H9 (cell line): ENCODE data around the gene FARS2. TPM values are rescaled to one million over a fixed set of nuclear protein-coding genes. Genes with fewer than 3 reads are reported as not detected.

Source experiments
- DNase-seq: peaks from one replicate; pipeline ENCODE4 v3.0.0-alpha.2; 2017
- H2AFZ ChIP-seq: one replicate; pipeline ENCODE4 v1.6.1; 2013; ENCODE audit warnings: mild to moderate bottlenecking, low read length, control low read depth, moderate library complexity
- H2AK5ac ChIP-seq: 2 replicates; pipeline ENCODE4 v1.6.1; 2013; ENCODE audit warnings: low read length, control low read depth, mixed read lengths; ENCODE audit not compliant: insufficient read length
- H2BK120ac ChIP-seq: one replicate; pipeline ENCODE4 v1.6.1; 2013; ENCODE audit warnings: low read depth, mild to moderate bottlenecking, low read length, control low read depth, inconsistent platforms; ENCODE audit not compliant: poor library complexity, severe bottlenecking
- H2BK12ac ChIP-seq: 2 replicates; pipeline ENCODE4 v1.6.1; 2013; ENCODE audit warnings: low read length, control low read depth, mixed read lengths, low read depth; ENCODE audit not compliant: insufficient read length
- H2BK15ac ChIP-seq: 2 replicates; pipeline ENCODE4 v1.6.1; 2013; ENCODE audit warnings: low read depth, low read length, control low read depth
- H2BK20ac ChIP-seq: one replicate; pipeline ENCODE4 v1.6.1; 2013; ENCODE audit warnings: low read depth, mild to moderate bottlenecking, low read length, control low read depth, inconsistent platforms; ENCODE audit not compliant: poor library complexity, severe bottlenecking
- H2BK5ac ChIP-seq: 2 replicates; pipeline ENCODE4 v1.6.1; 2013; ENCODE audit warnings: low read length, control low read depth, mixed read lengths; ENCODE audit not compliant: insufficient read length
- H3K14ac ChIP-seq: 2 replicates; pipeline ENCODE4 v1.6.1; 2013; ENCODE audit warnings: low read length, control low read depth; ENCODE audit not compliant: insufficient read depth
- H3K18ac ChIP-seq: 2 replicates; pipeline ENCODE4 v1.6.1; 2013; ENCODE audit warnings: low read depth, mild to moderate bottlenecking, mixed read lengths, low read length, control low read depth; ENCODE audit not compliant: insufficient read length
- H3K23ac ChIP-seq: 2 replicates; pipeline ENCODE4 v1.6.1; 2013; ENCODE audit warnings: low read length, control low read depth, mixed read lengths, low read depth; ENCODE audit not compliant: insufficient read length
- H3K23me2 ChIP-seq: 2 replicates; pipeline ENCODE4 v1.6.1; 2013; ENCODE audit warnings: low read depth, mild to moderate bottlenecking, mixed read lengths, low read length, control low read depth; ENCODE audit not compliant: insufficient read length, poor library complexity, severe bottlenecking
- H3K27ac ChIP-seq: 2 replicates; pipeline ENCODE4 v1.5.1; 2013; ENCODE audit warnings: low read length, control low read depth, mixed read lengths, low read depth; ENCODE audit not compliant: insufficient read length
- H3K27me3 ChIP-seq: 2 replicates; pipeline ENCODE4 v1.6.1; 2013; ENCODE audit warnings: low read length, control low read depth, inconsistent platforms; ENCODE audit not compliant: insufficient read depth
- H3K4ac ChIP-seq: 2 replicates; pipeline ENCODE4 v1.6.1; 2013; ENCODE audit warnings: low read depth, mild to moderate bottlenecking, control low read depth, inconsistent platforms, low read length, moderate library complexity
- H3K4me1 ChIP-seq: 2 replicates; pipeline ENCODE4 v1.6.1; 2013; ENCODE audit warnings: low read length, control low read depth, inconsistent platforms; ENCODE audit not compliant: insufficient read depth
- H3K4me2 ChIP-seq: 2 replicates; pipeline ENCODE4 v1.6.1; 2013; ENCODE audit warnings: low read length, control low read depth, mixed read lengths; ENCODE audit not compliant: insufficient read length, insufficient read depth
- H3K56ac ChIP-seq: 2 replicates; pipeline ENCODE4 v1.6.1; 2013; ENCODE audit warnings: low read depth, mild to moderate bottlenecking, mixed read lengths, low read length, control low read depth; ENCODE audit not compliant: insufficient read length
- H3K79me1 ChIP-seq: 2 replicates; pipeline ENCODE4 v1.6.1; 2013; ENCODE audit warnings: low read depth, mild to moderate bottlenecking, moderate library complexity, low read length, control low read depth, inconsistent platforms; ENCODE audit not compliant: insufficient read depth, poor library complexity, severe bottlenecking
- H3K79me2 ChIP-seq: 2 replicates; pipeline ENCODE4 v1.6.1; 2013; ENCODE audit warnings: low read length, control low read depth, inconsistent platforms; ENCODE audit not compliant: insufficient read depth
- H3K9ac ChIP-seq: 2 replicates; pipeline ENCODE4 v1.6.1; 2013; ENCODE audit warnings: low read length, control low read depth, mixed read lengths; ENCODE audit not compliant: insufficient read length; ENCODE audit errors: extremely low read depth
- H3K9me3 ChIP-seq: one replicate; pipeline ENCODE4 v1.6.1; 2013; ENCODE audit warnings: low read depth, low read length, inconsistent platforms; ENCODE audit not compliant: control insufficient read depth
- H3T11ph ChIP-seq: one replicate; pipeline ENCODE4 v1.6.1; 2013; ENCODE audit warnings: mild to moderate bottlenecking, low read length, control low read depth, inconsistent platforms
- H4K20me1 ChIP-seq: one replicate; pipeline ENCODE4 v1.6.1; 2013; ENCODE audit not compliant: control insufficient read depth, insufficient read length, insufficient read depth
- H4K5ac ChIP-seq: 2 replicates; pipeline ENCODE4 v1.6.1; 2013; ENCODE audit warnings: low read depth, mild to moderate bottlenecking, mixed read lengths, low read length, control low read depth; ENCODE audit not compliant: insufficient read length
- H4K8ac ChIP-seq: replicated peaks from 2 replicates; pipeline ENCODE4 v1.6.1; 2013; ENCODE audit warnings: low read length, control low read depth, mixed read lengths, low read depth; ENCODE audit not compliant: insufficient read length
- H4K91ac ChIP-seq: 2 replicates; pipeline ENCODE4 v1.6.1; 2013; ENCODE audit warnings: low read depth, mild to moderate bottlenecking, moderate library complexity, mixed read lengths, low read length, control low read depth; ENCODE audit not compliant: insufficient read length
- H3K27ac Mint-ChIP-seq, 3 experiments: 2 replicates in 2 of 3; 3 replicates in 1 of 3; pipeline ENCODE4 v1.8.0; 2020 to 2021; ENCODE audit warnings: mixed read lengths in 3 of 3, mild to moderate bottlenecking in 1 of 3, moderate library complexity in 1 of 3
- H3K27me3 Mint-ChIP-seq: 2 replicates; pipeline ENCODE4 v1.8.0; 2021; ENCODE audit warnings: low read depth, mild to moderate bottlenecking, moderate library complexity, mixed read lengths
- H3K36me3 Mint-ChIP-seq, 3 experiments: 2 replicates in 2 of 3; 3 replicates in 1 of 3; pipeline ENCODE4 v1.8.0; 2020 to 2021; ENCODE audit warnings: low read depth in 3 of 3, mixed read lengths in 3 of 3; ENCODE audit not compliant: insufficient read depth in 1 of 3
- H3K4me1 Mint-ChIP-seq, 2 experiments: 2 replicates each; pipeline ENCODE4 v1.8.0; 2020; ENCODE audit warnings: mixed read lengths in 2 of 2
- H3K4me3 Mint-ChIP-seq, 2 experiments: 2 replicates in 1 of 2; 3 replicates in 1 of 2; pipeline ENCODE4 v1.8.0; 2020 to 2021; ENCODE audit warnings: mild to moderate bottlenecking in 2 of 2, mixed read lengths in 2 of 2, moderate library complexity in 1 of 2
- H3K9me3 Mint-ChIP-seq, 2 experiments: 2 replicates in 1 of 2; 3 replicates in 1 of 2; pipeline ENCODE4 v1.8.0; 2020; ENCODE audit warnings: mild to moderate bottlenecking in 2 of 2, mixed read lengths in 2 of 2, moderate library complexity in 1 of 2
- CTCF ChIP-seq: fragments of 200-600 bp; sonication (generic); conservative IDR thresholded peaks from 3 replicates; pipeline ENCODE4 v1.8.0; 2021; ENCODE audit warnings: antibody characterized with exemption, mild to moderate bottlenecking
- WGBS: extraction: QIAGEN DNeasy Blood & Tissue Kit; methylation state at CpG from one replicate; pipeline ENCODE4 v1.1.7; 2013; ENCODE audit warnings: missing lambda C conversion rate, low lambda C conversion rate, mixed read lengths; ENCODE audit not compliant: insufficient read length; ENCODE audit errors: extremely low coverage; 5-methylcytosine and 5-hydroxymethylcytosine counted together
- total RNA-seq: library from RNA; stranded (reverse); gene quantifications from 2 replicates; pipeline ENCODE4 v1.2.1, GENCODE V29; 2021

FARS2 gene
- total RNA-seq, 1 experiment from 2014 or later = 8.5 TPM

- WGBS = no CpG with 5 or more reads among the region's 3 CpGs
These were observed 336.8 kb downstream of the FARS2 start for GRCh38 chr6:5598123-5598522.

More at GRCh38 chr6:5598123-5598522, 336.8 kb downstream of the FARS2 start:
- no peaks in the 10 kb centered on the region for H3K23me2 ChIP-seq
- no peak overlapping the region for H2BK12ac ChIP-seq
- no peak for DNase-seq
- TF ChIP-seq CTCF = no peak
- no peaks in the 10 kb centered on the region for H3K9me3 ChIP-seq
- H4K20me1 ChIP-seq = no peaks in the 10 kb centered on the region
- H3K23ac ChIP-seq = no peak overlapping the region
- no peaks in the 10 kb centered on the region for H3K27me3 ChIP-seq
- no peaks in the 10 kb centered on the region for H3K4me1 ChIP-seq
- no peak overlapping the region for H4K5ac ChIP-seq
- H3K4ac ChIP-seq = no peak overlapping the region
- H3K56ac ChIP-seq = no peak overlapping the region
- no peak overlapping the region for H3K27ac ChIP-seq
- H3K4me1 Mint-ChIP-seq = peaks cover under 1 to 1% of the 10 kb centered on the region in 2 experiments; a peak in 1 of 4 replicates
- no peak overlapping the region for H3T11ph ChIP-seq
- no peak overlapping the region for H3K18ac ChIP-seq
- no peak overlapping the region for H2BK15ac ChIP-seq
- H4K8ac ChIP-seq = no peak overlapping the region
- no peak overlapping the region; a peak in 1 of 7 replicates for H3K27ac Mint-ChIP-seq
- H3K79me1 ChIP-seq = no peaks in the 10 kb centered on the region
- no peak overlapping the region for H2AK5ac ChIP-seq
- no peaks in the 10 kb centered on the region for H3K36me3 Mint-ChIP-seq
- H3K27me3 Mint-ChIP-seq = no peaks in the 10 kb centered on the region
- H3K4me2 ChIP-seq = no peak overlapping the region
- no peaks in the 10 kb centered on the region for H3K79me2 ChIP-seq
- no peak overlapping the region for H4K91ac ChIP-seq
- H3K14ac ChIP-seq = no peak overlapping the region
- no peak overlapping the region for H2AFZ ChIP-seq
- H3K9ac ChIP-seq = no peak overlapping the region
- no peak overlapping the region for H2BK20ac ChIP-seq
- no peak overlapping the region for H3K4me3 Mint-ChIP-seq
- H2BK120ac ChIP-seq = no peak overlapping the region
- H2BK5ac ChIP-seq = no peak overlapping the region
- no peaks in the 10 kb centered on the region for H3K9me3 Mint-ChIP-seq
